Measurements from ENCODE around the gene KCNG2.

GRCh38 chr18:79906706-79907105, 109.0 kb downstream of the KCNG2 start:
- TF ChIP-seq CTCF (IDR thresholded peaks at IDR 0.05; ENCODE audit: poor library complexity) (no peak), EZH2 (IDR thresholded peaks at IDR 0.05; ENCODE audit: borderline replicate concordance) (no peak), EZH2phosphoT487 (IDR thresholded peaks at IDR 0.05; ENCODE audit: low read depth, severe bottlenecking, unreplicated experiment) (no peak)
